GM19452 (cell line): ENCODE data around the gene DCC.
"Not testable (repeated sequence)": the region's sequence is repeated elsewhere in the genome, so short reads cannot be mapped to it uniquely, and the experiment has no call there.

Experiments
- ATAC-seq: cut with Tn5 transposase; IDR thresholded peaks from one replicate; pipeline ENCODE4 v1.9.1; 2021; ENCODE audit not compliant: unreplicated experiment

Gene DCC

GRCh38 chr18:53458268-53458667 is 1118.3 kb downstream of the DCC start:
- ATAC-seq = no peak

DNA sequence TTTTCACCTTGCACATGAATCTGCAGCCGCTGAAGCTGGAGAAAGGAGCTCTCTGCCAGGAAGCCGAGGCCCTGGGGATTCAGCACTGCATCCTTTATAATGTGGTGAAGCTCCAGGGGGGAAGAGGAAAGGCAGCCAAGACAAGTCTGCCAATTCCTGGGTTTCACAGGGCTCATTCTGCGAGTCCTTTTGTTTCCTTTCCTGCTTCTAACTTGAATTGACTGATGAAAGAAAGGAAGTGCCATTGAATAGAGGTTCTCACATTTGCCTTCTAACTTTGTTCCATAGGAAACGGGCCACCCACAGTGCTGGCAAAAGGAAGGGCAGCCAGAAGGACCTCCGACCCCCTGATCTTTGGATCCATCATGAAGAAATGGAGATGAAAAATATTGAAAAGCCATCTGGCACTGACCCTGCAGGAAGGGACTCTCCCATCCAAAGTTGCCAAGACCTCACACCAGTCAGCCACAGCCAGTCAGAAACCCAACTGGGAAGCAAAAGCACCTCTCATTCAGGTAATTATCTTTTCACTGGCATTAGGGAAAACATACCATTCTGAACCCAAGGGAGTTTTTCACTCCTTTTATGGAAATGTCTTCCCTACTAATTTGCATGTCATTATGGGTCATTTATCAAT is 1119.1 kb downstream of the DCC start:
- ATAC-seq = no peak

- ATAC-seq = no peak
These were observed 1127.8 kb downstream of the DCC start for GRCh38 chr18:53467756-53468155.

- ATAC-seq = not testable (repeated sequence)
These were observed 1128.2 kb downstream of the DCC start for GRCh38 chr18:53468173-53468572.

DNA sequence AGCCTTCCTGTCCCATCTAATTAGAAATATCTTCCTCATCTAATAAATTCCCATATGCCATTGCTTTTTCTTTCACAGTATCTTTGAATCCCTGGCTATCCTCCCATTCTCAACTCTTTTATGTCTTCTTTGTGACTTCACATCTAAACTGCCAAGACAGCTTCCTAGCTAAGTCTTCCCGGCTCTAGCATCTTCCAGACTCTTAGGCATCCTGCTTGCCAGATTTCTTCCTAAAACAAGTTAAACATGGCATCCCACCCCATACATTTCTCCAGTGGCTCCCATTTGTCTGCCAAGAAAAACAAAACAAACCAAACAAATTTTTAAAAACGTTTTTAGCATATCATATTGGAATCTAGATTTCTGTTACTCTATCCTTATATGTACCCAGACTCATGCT is 1132.5 kb downstream of the DCC start:
- no peak for ATAC-seq

DNA sequence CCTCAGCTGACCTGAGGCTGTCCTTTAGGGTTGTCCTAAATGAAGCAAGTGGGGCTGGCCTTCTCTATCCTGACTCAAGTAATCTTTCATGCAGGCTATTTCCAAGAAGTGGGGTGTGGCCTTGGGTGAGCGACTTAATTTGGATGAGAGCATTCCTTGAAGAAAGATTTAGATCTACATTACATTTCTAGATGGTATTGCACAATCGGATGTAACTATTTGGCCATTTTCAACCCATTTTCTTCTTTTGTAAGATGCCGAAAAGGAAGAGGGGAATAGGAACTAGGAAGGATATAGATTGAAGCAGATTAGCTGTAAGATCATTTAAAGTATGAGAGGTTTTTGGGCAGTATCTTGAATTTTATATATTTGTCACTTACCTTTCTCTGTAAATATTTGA is 1138.2 kb downstream of the DCC start:
- ATAC-seq = no peak

DNA sequence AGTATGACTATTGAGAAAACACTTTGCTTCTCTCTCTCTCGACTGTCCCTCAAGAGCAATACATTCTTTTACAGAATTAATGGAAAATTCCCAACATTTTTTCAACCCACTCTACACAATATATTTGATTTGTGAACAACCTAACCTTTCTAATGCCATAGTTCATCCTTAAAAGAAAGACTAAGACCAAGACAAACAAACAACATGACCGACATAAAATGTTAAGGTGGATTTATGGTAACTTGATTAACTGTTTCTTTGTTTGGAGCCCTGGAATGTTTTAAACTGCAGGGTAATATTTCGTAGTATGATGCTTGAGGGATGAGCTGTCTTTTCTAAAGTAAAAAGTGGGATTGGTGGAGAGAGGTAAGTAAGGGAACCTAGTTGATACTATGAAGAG is 1146.3 kb downstream of the DCC start:
- no peak for ATAC-seq

GRCh38 chr18:53489266-53489665 is 1149.3 kb downstream of the DCC start:
- ATAC-seq = no peak

GRCh38 chr18:53490019-53490418 is 1150.0 kb downstream of the DCC start:
- no peak for ATAC-seq

- ATAC-seq = no peak
These were observed 1156.0 kb downstream of the DCC start for GRCh38 chr18:53496028-53496427.

- no peak for ATAC-seq
These were observed 1164.0 kb downstream of the DCC start for GRCh38 chr18:53503914-53504441.

GRCh38 chr18:53508529-53508928 is 1168.5 kb downstream of the DCC start:
- ATAC-seq = no peak

- ATAC-seq = no peak
These were observed 1169.9 kb downstream of the DCC start for GRCh38 chr18:53509886-53510285.

- not testable (repeated sequence) for ATAC-seq
These were observed 1171.7 kb downstream of the DCC start for GRCh38 chr18:53511725-53512124.

DNA sequence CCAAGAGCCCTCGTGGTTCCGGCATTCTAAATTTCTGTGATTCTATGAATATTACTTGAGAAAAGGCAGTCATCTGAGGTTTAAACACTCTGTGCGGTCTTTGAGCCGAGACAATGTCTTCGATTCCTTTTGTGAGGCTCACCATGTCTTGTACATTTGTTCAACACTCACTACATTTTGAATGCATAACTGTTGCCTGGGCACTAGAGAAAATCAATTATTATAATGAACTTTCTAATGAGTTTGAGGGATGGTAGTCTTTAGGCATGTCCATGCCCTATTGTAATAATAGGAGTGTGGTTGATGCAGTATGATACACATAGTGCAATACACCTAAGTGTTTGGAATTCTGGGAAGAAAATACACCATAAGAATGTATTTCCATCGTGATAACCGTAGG is 1181.1 kb downstream of the DCC start:
- no peak for ATAC-seq

DNA sequence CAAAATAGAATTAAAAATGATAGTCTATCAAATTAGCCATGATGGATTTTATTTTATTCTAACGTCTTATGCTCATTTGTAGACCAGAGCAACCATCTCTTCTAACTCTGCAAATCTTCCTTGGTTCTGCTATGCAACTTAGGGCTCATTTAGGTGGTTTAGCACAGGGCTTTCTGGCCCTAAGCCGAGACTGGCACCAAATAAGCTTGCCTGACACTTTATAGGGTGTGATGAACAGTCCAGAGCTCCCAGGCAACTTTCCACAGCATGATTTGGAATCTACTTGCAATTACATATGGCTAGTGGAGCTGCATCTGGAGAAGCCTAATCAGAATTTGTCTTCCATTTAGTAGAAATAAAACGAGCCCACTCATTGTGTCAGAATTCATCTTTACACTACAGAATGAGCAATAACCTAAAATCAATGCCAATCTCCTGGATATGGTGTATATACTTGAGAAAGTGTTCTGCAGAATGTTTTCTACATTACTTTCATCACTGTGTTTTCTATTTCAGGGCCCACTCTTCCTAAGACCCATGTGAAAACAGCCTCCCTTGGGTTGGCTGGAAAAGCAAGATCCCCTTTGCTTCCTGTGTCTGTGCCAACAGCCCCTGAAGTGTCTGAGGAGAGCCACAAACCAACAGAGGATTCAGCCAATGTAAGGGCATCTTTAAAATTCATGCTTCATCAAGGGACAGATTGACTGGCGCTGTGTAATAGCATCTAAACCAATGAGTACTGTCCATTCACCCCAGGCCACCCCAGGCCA is 1186.3 kb downstream of the DCC start:
- ATAC-seq = no peak

GRCh38 chr18:53527365-53527764 is 1187.4 kb downstream of the DCC start:
- no peak for ATAC-seq

GRCh38 chr18:53531187-53531586 is 1191.2 kb downstream of the DCC start:
- ATAC-seq = no peak

- no peak for ATAC-seq
These were observed 1191.9 kb downstream of the DCC start for GRCh38 chr18:53531896-53532295.

- ATAC-seq = no peak
These were observed 1194.2 kb downstream of the DCC start for GRCh38 chr18:53534203-53534602.

DNA sequence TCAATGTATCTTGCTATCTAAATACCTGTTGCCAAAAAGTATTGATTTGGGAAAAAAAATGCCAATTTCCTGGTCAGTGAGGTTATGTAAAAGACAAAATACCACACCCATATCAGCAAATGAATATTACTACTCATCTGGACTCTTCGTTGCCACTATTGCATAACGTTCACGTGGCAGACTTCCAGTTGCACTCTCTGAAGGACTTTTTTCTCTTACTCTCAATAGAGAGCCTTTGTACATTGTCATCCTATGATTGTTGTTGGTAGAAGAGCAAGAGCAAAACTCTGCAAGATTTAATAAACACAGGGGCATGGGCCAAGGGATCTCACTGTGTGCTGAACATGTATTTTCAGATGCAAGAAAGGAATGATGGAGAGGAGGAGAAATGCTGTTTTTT is 1194.7 kb downstream of the DCC start:
- no peak for ATAC-seq

GRCh38 chr18:53536908-53537307 is 1196.9 kb downstream of the DCC start:
- ATAC-seq = no peak
